Adrenal gland (tissue), 5 donors: ENCODE data around the gene DNAH6.

Experiments used
- POLR2A ChIP-seq, 2 donors: fragments of 450-650 bp; IDR thresholded peaks; one replicate each; pipeline ENCODE4 v1.6.1; 2017; ENCODE audit warnings: antibody characterized with exemption in 2 of 2, mild to moderate bottlenecking in 2 of 2, moderate library complexity in 1 of 2
- TF ChIP-seq, protein P1 (sequence below), 6 experiments: fragments of 450-650 bp in 4 of 6; fragments of 200-600 bp in 2 of 6; sonication (generic) in 1 of 6; IDR thresholded peaks; 1 replicate in 5 of 6; 2 replicates in 1 of 6; pipeline versions ENCODE4 v1.5.1 to v1.8.0; 2016 to 2021; ENCODE audit warnings: antibody characterized with exemption in 6 of 6, mild to moderate bottlenecking in 2 of 6, moderate library complexity in 1 of 6
- donor health status: DM: no; HTN: no; CAD: no.

- TF ChIP-seq, protein P1, sequence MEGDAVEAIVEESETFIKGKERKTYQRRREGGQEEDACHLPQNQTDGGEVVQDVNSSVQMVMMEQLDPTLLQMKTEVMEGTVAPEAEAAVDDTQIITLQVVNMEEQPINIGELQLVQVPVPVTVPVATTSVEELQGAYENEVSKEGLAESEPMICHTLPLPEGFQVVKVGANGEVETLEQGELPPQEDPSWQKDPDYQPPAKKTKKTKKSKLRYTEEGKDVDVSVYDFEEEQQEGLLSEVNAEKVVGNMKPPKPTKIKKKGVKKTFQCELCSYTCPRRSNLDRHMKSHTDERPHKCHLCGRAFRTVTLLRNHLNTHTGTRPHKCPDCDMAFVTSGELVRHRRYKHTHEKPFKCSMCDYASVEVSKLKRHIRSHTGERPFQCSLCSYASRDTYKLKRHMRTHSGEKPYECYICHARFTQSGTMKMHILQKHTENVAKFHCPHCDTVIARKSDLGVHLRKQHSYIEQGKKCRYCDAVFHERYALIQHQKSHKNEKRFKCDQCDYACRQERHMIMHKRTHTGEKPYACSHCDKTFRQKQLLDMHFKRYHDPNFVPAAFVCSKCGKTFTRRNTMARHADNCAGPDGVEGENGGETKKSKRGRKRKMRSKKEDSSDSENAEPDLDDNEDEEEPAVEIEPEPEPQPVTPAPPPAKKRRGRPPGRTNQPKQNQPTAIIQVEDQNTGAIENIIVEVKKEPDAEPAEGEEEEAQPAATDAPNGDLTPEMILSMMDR (IDR thresholded peaks at IDR 0.05): no peak
- no peak for TF ChIP-seq POLR2A (IDR thresholded peaks at IDR 0.05)
Measured at GRCh38 chr2:84477886-84478285, 38.4 kb upstream of the DNAH6 start.
